SJCRH30 (cell line): ENCODE data around the gene ITPRID1. TPM values are rescaled to one million over a fixed set of nuclear protein-coding genes. Genes with fewer than 3 reads are reported as not detected.
A peak's percentile ranks its signal among the peaks of the same experiment; 100 is the strongest.

Experiments
- DNase-seq, 2 experiments: peaks; one replicate each; pipeline ENCODE4 v3.0.0-alpha.2; 2015 to 2020
- H3K27ac ChIP-seq: fragments of 250-450 bp; sonication (Bioruptor Pico); 2 replicates; pipeline ENCODE4 v1.5.1; 2020; ENCODE audit warnings: mild to moderate bottlenecking, moderate library complexity
- H3K27me3 ChIP-seq: fragments of 250-450 bp; sonication (Bioruptor Pico); 2 replicates; pipeline ENCODE4 v1.5.1; 2020; ENCODE audit warnings: mild to moderate bottlenecking, moderate library complexity
- H3K36me3 ChIP-seq: fragments of 250-450 bp; sonication (Bioruptor Pico); 2 replicates; pipeline ENCODE4 v1.5.1; 2020; ENCODE audit warnings: mild to moderate bottlenecking, moderate library complexity
- H3K4me1 ChIP-seq: fragments of 250-450 bp; sonication (Bioruptor Pico); 2 replicates; pipeline ENCODE4 v1.5.1; 2020; ENCODE audit warnings: mild to moderate bottlenecking, moderate library complexity
- H3K4me3 ChIP-seq: fragments of 250-450 bp; sonication (Bioruptor Pico); 2 replicates; pipeline ENCODE4 v1.5.1; 2020; ENCODE audit warnings: mild to moderate bottlenecking, moderate library complexity
- H3K9me3 ChIP-seq: fragments of 250-450 bp; sonication (Bioruptor Pico); replicated peaks from 2 replicates; pipeline ENCODE4 v1.5.1; 2020; ENCODE audit warnings: mild to moderate bottlenecking, moderate library complexity
- total RNA-seq: library from RNA; depleted of rRNA; stranded (reverse); fragments of >200 nt; shearing (Covaris generic); gene quantifications from 2 replicates; pipeline ENCODE4 v1.2.3, GENCODE V29; 2014; rRNA removed

Gene ITPRID1
- total RNA-seq, 1 experiment from 2014 or later, result not detected

DNA sequence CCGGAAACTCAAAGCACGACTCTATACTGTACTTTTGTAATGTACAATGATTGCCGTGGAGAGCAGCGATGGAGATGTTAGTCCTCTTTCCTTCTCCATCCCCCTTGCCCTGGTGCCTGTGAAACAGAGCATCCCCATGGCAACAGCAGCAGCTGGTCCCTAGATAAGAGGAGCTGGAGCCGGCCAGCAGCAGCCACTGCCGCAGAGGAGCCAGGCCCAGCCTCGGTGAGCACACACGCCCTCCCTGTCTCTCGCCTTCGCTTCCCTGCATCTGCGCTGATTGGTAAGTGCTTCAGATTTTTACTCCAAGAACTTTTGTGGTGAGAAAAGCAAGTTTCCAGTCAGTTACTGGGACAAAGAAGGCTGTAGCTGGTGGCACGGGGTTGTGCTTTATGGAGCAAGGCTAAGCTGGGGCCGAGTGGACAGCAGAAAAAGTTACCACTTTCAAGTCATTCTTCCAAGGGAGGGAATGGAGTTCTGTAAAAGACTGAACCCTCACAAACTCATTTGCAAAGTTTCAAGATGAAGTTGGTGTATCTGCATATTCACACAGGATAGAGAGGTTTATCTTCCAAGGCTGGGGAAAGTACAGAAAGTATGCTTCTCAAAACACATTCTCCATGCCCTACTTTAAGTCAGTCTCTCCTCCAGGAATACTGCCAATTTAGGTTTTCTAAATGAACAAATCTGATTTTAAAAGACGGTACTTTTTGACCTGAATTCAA is 173.3 kb downstream of the ITPRID1 start, which contains the start of gene PPP1R17:
Gene PPP1R17, plus strand, starts transcription at position 192 of the 725 bp plus-strand sequence. CDS start 5,227 bp downstream, outside the sequence.
- Histone ChIP-seq H3K27ac (no peak within 1 kb of the TSS), H3K27me3 (peaks cover 3% of the 10 kb centered on the region), H3K9me3 (no peaks in the 10 kb centered on the region), H3K36me3 (no peaks in the 10 kb centered on the region), H3K4me3 (no peak within 1 kb of the TSS), H3K4me1 (no peaks in the 10 kb centered on the region)
- DNase-seq, result peak in 1 of 2 experiments; percentile 5

DNA sequence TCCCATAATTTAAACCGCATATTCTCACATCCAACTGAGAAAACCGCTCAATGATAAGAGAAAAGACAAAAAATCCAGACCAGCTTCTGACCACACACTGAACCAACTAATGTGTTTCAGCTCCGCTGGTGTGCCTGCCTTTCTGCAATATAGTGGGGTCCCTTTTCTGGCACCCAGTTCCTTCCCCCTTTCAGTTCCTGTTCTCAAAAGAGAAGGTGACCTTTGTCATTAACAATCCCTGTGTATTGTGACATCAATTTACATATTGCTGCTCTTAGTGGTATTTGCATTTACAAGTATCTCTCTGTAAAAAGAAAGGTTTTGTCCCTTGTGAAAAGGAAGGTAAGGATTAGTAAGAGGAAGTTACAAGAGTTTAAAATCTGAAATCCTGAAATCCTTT is 174.5 kb downstream of the ITPRID1 start:
- Histone ChIP-seq H3K27me3 (peaks cover 3% of the 10 kb centered on the region), H3K9me3 (no peaks in the 10 kb centered on the region), H3K4me3 (no peak overlapping the region), H3K4me1 (no peaks in the 10 kb centered on the region), H3K27ac (no peak overlapping the region), H3K36me3 (no peaks in the 10 kb centered on the region)
- no peak for DNase-seq

DNA sequence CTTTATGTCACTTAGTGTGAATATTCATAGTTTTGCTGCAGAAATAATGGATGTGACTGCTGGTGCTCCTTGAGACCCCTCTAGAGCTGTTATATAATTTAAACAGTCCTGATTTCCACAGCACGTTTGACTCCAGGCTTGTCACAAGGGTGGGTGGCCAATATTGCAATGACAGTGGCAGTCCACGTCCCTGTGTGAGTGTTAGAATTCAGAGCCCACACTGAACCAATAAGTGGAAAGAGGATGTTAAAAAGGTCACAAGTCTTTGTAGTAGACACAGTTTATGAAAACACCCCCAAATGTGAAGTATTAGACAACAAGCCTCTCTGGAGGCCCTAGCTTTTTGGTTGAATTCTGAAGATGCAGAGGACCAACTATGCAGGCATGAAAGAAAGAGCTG is 175.1 kb downstream of the ITPRID1 start:
- Histone ChIP-seq H3K4me1 (no peaks in the 10 kb centered on the region), H3K4me3 (no peak overlapping the region), H3K27ac (no peak overlapping the region), H3K9me3 (no peaks in the 10 kb centered on the region), H3K36me3 (no peaks in the 10 kb centered on the region), H3K27me3 (peaks cover 3% of the 10 kb centered on the region)
- DNase-seq, result no peak

DNA sequence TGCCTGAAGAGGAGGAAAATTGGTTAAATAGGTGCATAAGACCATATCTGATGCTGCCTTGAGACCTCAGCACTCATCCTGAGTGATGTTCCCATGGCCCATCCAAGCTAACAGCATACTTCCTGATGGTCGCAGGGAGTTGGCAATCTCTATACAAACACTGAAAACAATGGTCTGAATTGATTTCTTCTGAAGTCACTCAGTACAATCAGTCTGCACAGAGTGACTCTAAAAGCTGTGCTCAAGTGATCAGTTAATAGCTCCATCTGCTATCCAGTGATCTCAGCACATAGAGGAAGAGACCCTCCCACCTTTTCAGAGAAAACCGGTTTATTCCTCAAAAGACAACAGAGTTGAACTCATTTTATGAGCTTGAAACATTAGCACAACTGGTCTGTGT is 177.0 kb downstream of the ITPRID1 start:
- H3K4me3 ChIP-seq, result no peak overlapping the region
- peaks cover 3% of the 10 kb centered on the region for H3K27me3 ChIP-seq
- no peaks in the 10 kb centered on the region for H3K4me1 ChIP-seq
- H3K27ac ChIP-seq, result no peak overlapping the region
- no peaks in the 10 kb centered on the region for H3K36me3 ChIP-seq
- DNase-seq, result no peak
- no peaks in the 10 kb centered on the region for H3K9me3 ChIP-seq

DNA sequence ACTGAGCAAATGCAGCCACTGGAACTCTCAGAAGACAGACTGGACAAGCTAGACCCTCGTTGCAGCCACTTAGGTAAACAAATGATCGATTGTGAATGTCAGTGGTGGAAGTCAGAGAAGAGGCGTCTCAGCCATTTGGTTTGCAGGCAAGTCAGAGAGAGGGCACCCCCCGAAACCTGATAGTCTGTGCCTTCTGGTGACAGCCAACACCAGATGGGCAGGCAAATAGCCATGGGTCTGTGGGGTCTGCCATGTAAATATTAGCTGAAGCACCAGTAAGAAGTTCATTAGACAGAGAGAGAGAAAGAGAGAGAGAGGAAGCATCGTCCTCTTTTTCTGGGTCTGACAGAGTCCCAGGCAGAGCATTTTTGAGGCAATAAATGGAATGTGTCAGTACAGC is 178.6 kb downstream of the ITPRID1 start:
- Histone ChIP-seq H3K4me1 (no peaks in the 10 kb centered on the region), H3K4me3 (no peak overlapping the region), H3K36me3 (no peaks in the 10 kb centered on the region), H3K9me3 (no peaks in the 10 kb centered on the region), H3K27me3 (peaks cover 3% of the 10 kb centered on the region), H3K27ac (no peak overlapping the region)
- no peak for DNase-seq

DNA sequence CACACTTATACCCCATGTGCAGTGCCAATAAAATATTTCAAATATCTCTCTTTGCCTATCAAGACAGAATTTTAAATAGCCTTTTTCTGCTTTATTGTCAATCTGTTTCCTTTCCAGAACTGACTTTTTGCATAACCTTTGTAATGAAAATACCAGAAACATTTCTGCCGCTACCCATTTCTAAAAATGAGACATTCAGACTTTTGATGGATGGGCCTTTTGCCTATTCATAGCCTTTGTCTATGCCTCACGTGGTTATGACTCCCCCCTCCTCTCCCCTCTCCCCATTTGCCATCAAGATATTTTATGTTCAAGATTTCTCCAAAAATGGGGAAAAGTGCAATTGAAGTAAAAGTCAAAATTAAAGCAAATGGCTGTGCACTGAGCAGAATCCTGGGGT is 179.0 kb downstream of the ITPRID1 start:
- no peaks in the 10 kb centered on the region for H3K36me3 ChIP-seq
- no peaks in the 10 kb centered on the region for H3K4me1 ChIP-seq
- no peak for DNase-seq
- no peaks in the 10 kb centered on the region for H3K9me3 ChIP-seq
- H3K27ac ChIP-seq, result no peak overlapping the region
- no peak overlapping the region for H3K4me3 ChIP-seq
- peaks cover 3% of the 10 kb centered on the region for H3K27me3 ChIP-seq

DNA sequence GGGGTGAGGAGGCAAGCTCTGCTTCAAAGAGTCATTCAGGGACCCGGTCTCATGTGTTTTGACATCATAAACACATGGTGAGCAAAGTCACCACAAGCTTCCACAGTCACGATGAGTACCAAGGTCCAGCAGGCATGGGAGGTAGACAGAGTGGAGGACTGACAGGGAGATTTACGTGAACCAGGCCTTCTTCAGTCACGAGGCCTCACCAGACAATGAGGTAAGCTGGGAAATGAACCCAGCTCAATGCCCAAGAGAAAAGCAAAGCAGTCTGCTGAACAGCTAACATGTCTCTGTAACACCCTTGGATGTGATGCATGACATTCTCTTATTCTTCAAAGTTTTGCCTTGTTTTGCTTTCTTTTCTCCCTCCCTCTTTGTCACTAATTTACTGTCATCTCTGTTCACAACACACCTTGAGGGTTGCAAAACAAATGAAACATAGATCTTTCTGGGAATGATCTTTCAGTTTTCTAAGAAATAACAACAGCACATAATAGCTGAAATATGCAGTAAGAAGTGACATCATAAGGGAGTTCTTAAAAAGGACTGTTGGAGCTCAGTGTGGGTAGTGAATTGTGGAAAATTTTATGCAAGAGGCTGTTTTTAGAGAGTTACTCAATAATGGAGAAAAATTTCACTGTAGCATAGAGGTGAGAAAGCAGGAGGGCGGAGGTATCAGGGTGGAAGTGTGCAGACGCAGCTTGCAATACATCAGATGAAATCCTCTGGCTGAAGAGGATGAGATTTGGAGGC is 182.1 kb downstream of the ITPRID1 start:
- no peaks in the 10 kb centered on the region for H3K4me1 ChIP-seq
- H3K4me3 ChIP-seq, result no peak overlapping the region
- H3K36me3 ChIP-seq, result no peaks in the 10 kb centered on the region
- no peak overlapping the region for H3K27ac ChIP-seq
- peaks cover 3% of the 10 kb centered on the region; the same call in 1 of the 2 replicates for H3K27me3 ChIP-seq
- no peaks in the 10 kb centered on the region for H3K9me3 ChIP-seq
- DNase-seq, result no peak

DNA sequence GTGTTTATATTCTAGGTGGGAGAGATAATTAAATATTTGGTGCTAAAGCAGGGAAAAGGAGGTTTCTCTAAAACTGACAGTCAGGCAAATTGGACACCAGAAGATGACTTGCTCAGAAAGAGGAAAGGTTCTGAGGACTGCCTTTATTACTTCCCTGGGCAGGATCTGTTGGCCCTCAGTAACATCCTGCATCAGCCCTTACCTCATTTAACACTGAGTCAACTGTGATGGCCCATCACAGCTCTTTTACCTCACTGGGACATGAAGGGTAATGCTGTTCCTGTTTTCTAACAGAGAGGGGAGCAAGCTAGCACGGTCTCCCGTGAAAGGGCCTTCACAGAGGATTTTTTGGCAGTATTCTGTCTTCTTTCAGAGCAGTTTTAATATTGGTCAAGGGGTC is 185.2 kb downstream of the ITPRID1 start:
- no peak for DNase-seq
- H3K36me3 ChIP-seq, result no peaks in the 10 kb centered on the region
- no peak overlapping the region for H3K4me3 ChIP-seq
- peaks cover 11% of the 10 kb centered on the region for H3K27me3 ChIP-seq
- no peaks in the 10 kb centered on the region for H3K4me1 ChIP-seq
- no peak overlapping the region for H3K27ac ChIP-seq
- no peaks in the 10 kb centered on the region for H3K9me3 ChIP-seq

DNA sequence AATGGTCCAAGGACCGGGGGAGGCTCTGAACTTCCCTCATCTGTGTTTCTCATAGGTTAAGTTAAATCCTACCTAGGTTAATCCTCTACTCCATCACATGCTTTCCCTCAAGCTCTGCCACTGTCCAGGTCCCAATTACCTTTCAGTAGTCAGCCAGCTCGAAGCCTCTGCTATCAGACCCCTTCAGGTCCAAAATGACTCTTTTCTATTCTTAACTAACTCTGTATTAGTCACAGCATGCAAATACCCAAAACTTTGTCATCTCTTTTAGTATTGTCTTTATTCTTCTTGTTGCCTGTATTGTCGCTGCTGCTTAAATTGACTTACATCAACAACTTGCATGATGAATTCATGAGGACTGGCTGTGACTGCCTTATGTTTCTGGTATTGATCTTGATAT is 188.5 kb downstream of the ITPRID1 start:
- Histone ChIP-seq H3K9me3 (no peaks in the 10 kb centered on the region), H3K27me3 (peaks cover 21% of the 10 kb centered on the region), H3K27ac (no peak overlapping the region), H3K4me1 (no peaks in the 10 kb centered on the region), H3K4me3 (no peak overlapping the region), H3K36me3 (no peaks in the 10 kb centered on the region)
- no peak for DNase-seq

DNA sequence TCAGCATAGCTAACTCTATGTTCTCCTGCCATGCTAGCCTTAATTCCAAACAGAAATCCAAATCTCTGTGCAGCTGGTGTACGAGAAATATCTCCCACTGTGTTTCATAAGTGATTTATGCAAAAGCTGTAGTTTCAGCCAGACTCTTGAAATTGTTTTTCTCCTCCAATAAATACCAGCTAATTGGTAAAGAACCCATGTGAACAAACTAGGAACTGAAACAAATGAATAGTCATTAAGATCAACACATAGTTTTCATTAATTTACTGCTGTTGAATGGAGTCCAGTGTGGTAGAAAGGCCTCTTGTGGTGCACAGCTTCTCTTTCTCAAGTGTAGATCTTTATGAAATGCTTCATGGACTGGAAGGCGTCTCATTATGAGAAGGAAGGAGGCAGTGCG is 191.5 kb downstream of the ITPRID1 start:
- Histone ChIP-seq H3K4me1 (no peaks in the 10 kb centered on the region), H3K4me3 (no peak overlapping the region), H3K27ac (no peak overlapping the region), H3K27me3 (peaks cover 25% of the 10 kb centered on the region), H3K9me3 (no peaks in the 10 kb centered on the region), H3K36me3 (no peaks in the 10 kb centered on the region)
- DNase-seq, result no peak

DNA sequence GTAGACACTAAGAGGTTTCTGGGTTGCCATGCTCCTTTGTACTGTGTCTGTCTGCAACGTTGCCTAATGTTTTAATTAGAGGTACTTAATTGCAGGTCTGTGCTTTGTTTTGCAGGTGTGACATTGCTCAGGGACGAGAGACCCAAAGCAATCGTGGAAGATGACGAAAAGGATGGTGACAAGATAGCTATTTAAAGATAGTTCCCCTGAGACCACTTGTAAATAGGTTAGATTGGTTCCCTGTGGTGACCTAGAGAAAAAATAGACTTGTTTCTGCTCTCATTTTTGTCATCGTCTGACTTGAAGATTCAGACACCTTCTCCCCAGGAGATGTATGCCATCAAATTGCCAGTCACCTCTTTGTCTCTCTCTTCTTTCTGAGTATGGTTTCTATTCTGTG is 193.2 kb downstream of the ITPRID1 start:
- H3K9me3 ChIP-seq, result no peaks in the 10 kb centered on the region
- H3K27me3 ChIP-seq, result peaks cover 25% of the 10 kb centered on the region
- H3K4me3 ChIP-seq, result no peak overlapping the region
- H3K27ac ChIP-seq, result no peak overlapping the region
- no peaks in the 10 kb centered on the region for H3K4me1 ChIP-seq
- no peak for DNase-seq
- no peaks in the 10 kb centered on the region for H3K36me3 ChIP-seq

Other genes starting within 250 kb of the ITPRID1 start
- not detected in 2 replicates for gene NEUROD6, start 173.4 kb upstream of the ITPRID1 start, total RNA-seq
- not detected in 2 replicates for gene PPP1R17, start 173.1 kb downstream of the ITPRID1 start, total RNA-seq